Mesendoderm (in vitro differentiated cells): ENCODE results near the gene KLHL1.

Experiments
- DNase-seq: peaks from one replicate; pipeline ENCODE4 v3.0.0; 2013
- H2AK5ac ChIP-seq: 2 replicates; pipeline ENCODE4 v1.6.1; 2013; ENCODE audit warnings: low read length, inconsistent platforms
- H2BK120ac ChIP-seq: 2 replicates; pipeline ENCODE4 v1.6.1; 2013; ENCODE audit warnings: low read depth, mild to moderate bottlenecking, low read length, moderate library complexity, mixed read lengths
- H2BK15ac ChIP-seq: replicated peaks from 2 replicates; pipeline ENCODE4 v1.6.1; 2013; ENCODE audit warnings: low read depth, mild to moderate bottlenecking, moderate library complexity
- H2BK5ac ChIP-seq: 2 replicates; pipeline ENCODE4 v1.6.1; 2013; ENCODE audit warnings: low read length, inconsistent platforms
- H3K18ac ChIP-seq: 2 replicates; pipeline ENCODE4 v1.6.1; 2013; ENCODE audit warnings: mild to moderate bottlenecking, low read length, mixed read lengths
- H3K23ac ChIP-seq: one replicate; pipeline ENCODE4 v1.6.1; 2013; ENCODE audit warnings: low read length
- H3K27ac ChIP-seq: 2 replicates; pipeline ENCODE4 v1.5.1; 2013; ENCODE audit warnings: low read depth, mild to moderate bottlenecking, inconsistent platforms, low read length, moderate library complexity
- H3K27me3 ChIP-seq: 2 replicates; pipeline ENCODE4 v1.6.1; 2013; ENCODE audit warnings: low read length, control low read depth, mild to moderate bottlenecking, inconsistent platforms; ENCODE audit not compliant: insufficient read depth, poor library complexity
- H3K36me3 ChIP-seq: 2 replicates; pipeline ENCODE4 v1.6.1; 2013; ENCODE audit warnings: low read length, inconsistent platforms; ENCODE audit not compliant: control insufficient read depth, insufficient read depth
- H3K4ac ChIP-seq: one replicate; pipeline ENCODE4 v1.6.1; 2013; ENCODE audit warnings: low read depth, mild to moderate bottlenecking, low read length, moderate library complexity
- H3K4me1 ChIP-seq: 2 replicates; pipeline ENCODE4 v1.6.1; 2013; ENCODE audit warnings: low read depth, low read length, inconsistent platforms; ENCODE audit not compliant: control insufficient read depth
- H3K4me2 ChIP-seq: 2 replicates; pipeline ENCODE4 v1.6.1; 2013; ENCODE audit warnings: low read length
- H3K4me3 ChIP-seq: 2 replicates; pipeline ENCODE4 v1.5.1; 2013; ENCODE audit warnings: mild to moderate bottlenecking, low read length
- H3K56ac ChIP-seq: one replicate; pipeline ENCODE4 v1.6.1; 2013; ENCODE audit warnings: low read length
- H3K79me1 ChIP-seq: 2 replicates; pipeline ENCODE4 v1.6.1; 2013; ENCODE audit warnings: low read length, inconsistent platforms
- H3K79me2 ChIP-seq: 2 replicates; pipeline ENCODE4 v1.6.1; 2013; ENCODE audit warnings: mild to moderate bottlenecking, low read length; ENCODE audit not compliant: control insufficient read depth, insufficient read depth
- H3K9ac ChIP-seq: 2 replicates; pipeline ENCODE4 v1.6.1; 2013; ENCODE audit warnings: low read length, inconsistent platforms
- H4K5ac ChIP-seq: one replicate; pipeline ENCODE4 v1.6.1; 2013; ENCODE audit warnings: low read length
- H4K8ac ChIP-seq: one replicate; pipeline ENCODE4 v1.6.1; 2013; ENCODE audit warnings: low read depth, mild to moderate bottlenecking, control low read depth, low read length, moderate library complexity
- WGBS: extraction: QIAGEN DNeasy Blood & Tissue Kit; methylation state at CpG from one replicate; pipeline ENCODE4 v1.1.7; 2013; ENCODE audit warnings: low lambda C conversion rate, missing lambda C conversion rate; ENCODE audit not compliant: insufficient coverage; ENCODE audit errors: extremely low coverage; 5-methylcytosine and 5-hydroxymethylcytosine counted together

The KLHL1 gene

DNA sequence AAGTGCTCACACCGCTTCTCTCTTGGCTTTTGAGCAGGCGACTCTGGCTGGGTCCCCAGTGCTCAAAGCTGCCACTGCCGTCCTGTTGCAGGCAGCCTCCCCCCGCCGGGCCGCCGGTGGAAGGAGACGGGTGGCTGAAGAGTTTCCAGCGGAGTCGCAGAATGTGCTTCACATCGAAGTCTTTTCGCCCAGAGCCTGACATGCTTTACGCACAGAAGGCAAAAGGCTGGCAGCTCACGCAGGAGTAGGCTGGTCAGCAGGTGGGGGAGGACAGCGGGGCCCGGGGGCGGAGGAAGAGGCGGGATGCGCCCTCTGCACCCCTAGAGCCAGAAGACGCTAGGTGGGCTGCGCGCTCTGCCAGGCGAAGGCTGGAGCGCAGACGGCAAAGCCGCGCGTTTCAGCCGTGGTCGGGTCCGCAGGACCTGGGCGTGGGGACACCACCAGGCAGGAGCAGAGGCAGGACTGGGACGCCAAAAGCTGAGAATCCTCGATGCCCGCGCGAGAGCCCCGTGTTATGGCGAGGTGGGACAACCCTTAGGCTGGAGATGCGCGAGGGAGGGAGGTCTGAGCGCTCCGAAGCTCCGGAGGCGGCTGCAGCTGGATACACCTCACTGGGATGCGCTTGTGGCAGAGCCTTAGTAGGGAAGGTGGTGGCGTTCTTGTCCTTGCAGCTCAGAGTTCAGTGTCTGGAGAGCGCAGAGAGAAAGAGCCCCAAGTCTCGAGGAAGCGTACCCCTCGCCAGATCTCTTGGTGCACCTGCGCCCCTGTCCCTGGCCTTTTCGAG, 562 bp downstream of the KLHL1 start, which contains the start of gene ATXN8OS:
Gene ATXN8OS (plus strand): TSS at position 329 of the 784 bp plus-strand sequence.
- Histone ChIP-seq H3K9ac (no peak within 1 kb of the TSS), H2AK5ac (no peak within 1 kb of the TSS), H3K79me2 (no peaks in the 10 kb centered on the region), H3K23ac (no peak within 1 kb of the TSS), H2BK120ac (no peak within 1 kb of the TSS), H3K4me3 (no peak within 1 kb of the TSS), H3K79me1 (no peaks in the 10 kb centered on the region), H2BK5ac (no peak within 1 kb of the TSS), H3K36me3 (no peaks in the 10 kb centered on the region), H4K5ac (no peak within 1 kb of the TSS), H3K27me3 (peaks cover 16% of the 10 kb centered on the region), H2BK15ac (no peak within 1 kb of the TSS), H3K4ac (no peak within 1 kb of the TSS), H4K8ac (no peak within 1 kb of the TSS), H3K56ac (peak within 1 kb of the TSS; percentile 46), H3K4me2 (peak within 1 kb of the TSS; percentile 59), H3K27ac (no peak within 1 kb of the TSS), H3K4me1 (no peaks in the 10 kb centered on the region), H3K18ac (no peak within 1 kb of the TSS)
- DNase-seq = peak; percentile 38
- WGBS = no CpG with 5 or more reads among the region's 53 CpGs

DNA sequence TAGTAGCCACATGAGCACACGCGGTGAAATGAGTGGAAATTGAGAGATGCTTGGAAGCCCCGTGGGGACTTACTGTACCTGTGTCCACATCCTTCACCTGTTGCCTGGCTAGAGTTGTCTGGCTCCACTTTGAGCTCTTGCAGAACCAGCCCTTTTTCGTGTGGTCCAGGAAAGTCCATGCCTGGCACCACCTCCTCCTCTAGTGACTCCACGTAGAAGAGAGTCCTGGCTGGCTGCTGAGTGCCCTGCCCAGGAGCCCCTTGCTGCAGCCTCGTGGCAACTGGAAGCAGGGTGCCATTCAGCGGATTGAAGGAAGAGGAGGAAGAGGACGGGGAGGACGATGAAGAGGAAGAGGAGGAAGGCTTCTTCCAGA, 1.1 kb downstream of the KLHL1 start:
- Histone ChIP-seq H3K27me3 (peaks cover 16% of the 10 kb centered on the region), H2BK15ac (no peak overlapping the region), H3K4me2 (no peak overlapping the region), H2BK120ac (no peak overlapping the region), H2BK5ac (no peak overlapping the region), H3K79me2 (no peaks in the 10 kb centered on the region), H3K56ac (no peak overlapping the region), H4K8ac (no peak overlapping the region), H4K5ac (no peak overlapping the region), H2AK5ac (no peak overlapping the region), H3K27ac (no peak overlapping the region), H3K36me3 (no peaks in the 10 kb centered on the region), H3K23ac (no peak overlapping the region), H3K79me1 (no peaks in the 10 kb centered on the region), H3K9ac (no peak overlapping the region), H3K18ac (no peak overlapping the region), H3K4me1 (no peaks in the 10 kb centered on the region), H3K4ac (no peak overlapping the region), H3K4me3 (no peak overlapping the region)
- no peak for DNase-seq
- no CpG with 5 or more reads among the region's 9 CpGs for WGBS

DNA sequence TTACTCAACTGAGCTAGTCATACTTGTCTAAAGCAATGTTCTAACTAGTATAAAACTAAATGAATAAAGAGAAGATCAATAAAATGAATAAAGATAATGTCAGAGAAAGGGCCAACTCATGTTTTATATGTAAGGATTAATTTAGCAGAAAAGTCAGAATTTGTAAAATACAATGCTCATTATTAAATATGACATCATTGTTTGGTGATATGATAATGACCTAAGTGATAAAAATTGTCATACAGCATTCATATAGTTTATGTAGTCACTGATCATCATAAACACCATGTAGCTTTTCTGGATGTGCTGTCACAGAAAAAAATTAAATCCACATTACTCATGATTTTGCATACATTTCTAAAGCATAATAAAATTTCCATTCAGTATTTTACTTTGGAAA, 3.8 kb downstream of the KLHL1 start:
- Histone ChIP-seq H2BK120ac (no peak overlapping the region), H3K27ac (no peak overlapping the region), H2BK5ac (no peak overlapping the region), H3K4ac (no peak overlapping the region), H3K4me1 (no peaks in the 10 kb centered on the region), H4K5ac (no peak overlapping the region), H3K23ac (no peak overlapping the region), H3K4me3 (no peak overlapping the region), H3K56ac (no peak overlapping the region), H2AK5ac (no peak overlapping the region), H3K36me3 (no peaks in the 10 kb centered on the region), H4K8ac (no peak overlapping the region), H3K79me1 (no peaks in the 10 kb centered on the region), H3K27me3 (peaks cover 16% of the 10 kb centered on the region), H3K18ac (no peak overlapping the region), H3K4me2 (no peak overlapping the region), H2BK15ac (no peak overlapping the region), H3K9ac (no peak overlapping the region), H3K79me2 (no peaks in the 10 kb centered on the region)
- DNase-seq = no peak

DNA sequence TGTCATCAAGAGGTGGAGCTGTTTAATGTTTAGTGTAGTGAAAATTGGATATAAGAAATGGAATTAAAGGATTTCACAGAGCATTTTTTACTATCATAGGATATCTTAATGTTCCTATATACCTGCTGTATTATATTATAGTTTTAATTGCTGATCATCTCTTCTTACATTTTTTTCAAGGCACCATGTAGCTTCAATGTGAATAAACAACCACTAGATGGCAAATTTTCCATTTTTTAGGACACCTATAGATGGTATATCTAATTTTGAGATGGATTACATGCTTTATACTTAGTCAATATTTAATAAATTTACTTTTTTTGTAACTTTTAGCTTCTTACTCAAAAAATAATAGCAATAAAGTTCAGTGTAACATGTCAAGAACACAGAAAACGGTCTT, 9.6 kb downstream of the KLHL1 start:
- H3K27me3 ChIP-seq = no peaks in the 10 kb centered on the region
- H4K8ac ChIP-seq = no peak overlapping the region
- no CpG with 5 or more reads among the region's 1 CpG for WGBS

DNA sequence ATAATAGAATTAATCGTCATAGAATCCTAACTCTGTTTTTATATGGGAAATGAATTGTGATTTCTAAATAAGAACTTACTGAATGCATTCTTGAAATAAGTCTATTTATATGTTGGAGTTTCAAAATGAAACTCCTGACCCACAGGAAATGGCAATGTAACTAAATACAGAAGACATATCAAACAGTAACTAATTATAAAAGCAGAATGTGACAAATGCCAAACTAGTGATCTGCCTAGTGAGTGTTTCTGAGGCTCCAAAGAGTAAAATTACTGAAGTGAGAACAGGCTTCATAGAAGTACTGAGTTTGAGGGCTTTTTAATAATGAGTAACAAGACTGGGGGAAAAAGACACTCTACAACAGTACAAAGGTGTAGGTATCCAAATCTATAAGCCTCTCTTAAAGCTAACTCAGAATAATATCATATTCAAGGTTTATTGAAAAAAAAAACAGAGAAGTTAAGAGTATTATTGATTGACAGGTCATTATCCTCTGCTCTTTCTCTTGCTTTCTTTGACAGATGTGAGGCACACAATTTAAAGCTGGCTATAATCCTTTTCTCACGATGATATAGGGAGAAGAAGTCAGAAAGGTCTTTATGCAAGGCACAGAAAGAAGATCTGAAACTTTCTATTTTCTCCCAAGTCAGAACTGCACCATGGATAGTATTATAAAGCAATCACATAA, 18.1 kb downstream of the KLHL1 start:
- no peaks in the 10 kb centered on the region for H3K36me3 ChIP-seq
- H3K27ac ChIP-seq = no peak overlapping the region
- no peak overlapping the region for H3K18ac ChIP-seq
- H3K56ac ChIP-seq = no peak overlapping the region
- no peaks in the 10 kb centered on the region for H3K4me1 ChIP-seq
- no peak for DNase-seq
- no peak overlapping the region for H3K4ac ChIP-seq
- no peak overlapping the region for H3K9ac ChIP-seq
- no peak overlapping the region for H3K4me2 ChIP-seq
- H3K79me2 ChIP-seq = no peaks in the 10 kb centered on the region
- no peak overlapping the region for H4K5ac ChIP-seq
- no peaks in the 10 kb centered on the region for H3K27me3 ChIP-seq
- WGBS = no CpG with 5 or more reads among the region's 2 CpGs
- H3K4me3 ChIP-seq = no peak overlapping the region
- H3K23ac ChIP-seq = no peak overlapping the region
- no peak overlapping the region for H2AK5ac ChIP-seq
- H4K8ac ChIP-seq = no peak overlapping the region
- H2BK120ac ChIP-seq = no peak overlapping the region
- H2BK5ac ChIP-seq = no peak overlapping the region
- no peak overlapping the region for H2BK15ac ChIP-seq
- H3K79me1 ChIP-seq = no peaks in the 10 kb centered on the region

More for the DNA sequence above, 9.6 kb downstream of the KLHL1 start:
- DNase-seq = no peak
- Histone ChIP-seq H3K4me2 (no peak overlapping the region), H3K4ac (no peak overlapping the region), H3K18ac (no peak overlapping the region), H3K23ac (no peak overlapping the region), H3K36me3 (no peaks in the 10 kb centered on the region), H3K4me3 (no peak overlapping the region), H3K9ac (no peak overlapping the region), H3K79me1 (no peaks in the 10 kb centered on the region), H3K27ac (no peak overlapping the region), H4K5ac (no peak overlapping the region), H2AK5ac (no peak overlapping the region), H2BK120ac (no peak overlapping the region), H2BK15ac (no peak overlapping the region), H3K4me1 (no peaks in the 10 kb centered on the region), H2BK5ac (no peak overlapping the region), H3K56ac (no peak overlapping the region), H3K79me2 (no peaks in the 10 kb centered on the region)
